HEK293T (cell line): ENCODE results near the gene EEF1B2.

ENCODE experiments used
- FOXM1 ChIP-seq: fragments of 450-650 bp; IDR thresholded peaks from 2 replicates; pipeline ENCODE4 v1.6.1; 2017; ENCODE audit warnings: mild to moderate bottlenecking, borderline replicate concordance
- LEF1 ChIP-seq: fragments of 450-650 bp; IDR thresholded peaks from 2 replicates; pipeline ENCODE4 v1.6.1; 2017; ENCODE audit warnings: mild to moderate bottlenecking, borderline replicate concordance
- SUZ12 ChIP-seq: fragments of 450-650 bp; IDR thresholded peaks from 2 replicates; pipeline ENCODE4 v1.6.1; 2016; ENCODE audit warnings: mild to moderate bottlenecking

DNA sequence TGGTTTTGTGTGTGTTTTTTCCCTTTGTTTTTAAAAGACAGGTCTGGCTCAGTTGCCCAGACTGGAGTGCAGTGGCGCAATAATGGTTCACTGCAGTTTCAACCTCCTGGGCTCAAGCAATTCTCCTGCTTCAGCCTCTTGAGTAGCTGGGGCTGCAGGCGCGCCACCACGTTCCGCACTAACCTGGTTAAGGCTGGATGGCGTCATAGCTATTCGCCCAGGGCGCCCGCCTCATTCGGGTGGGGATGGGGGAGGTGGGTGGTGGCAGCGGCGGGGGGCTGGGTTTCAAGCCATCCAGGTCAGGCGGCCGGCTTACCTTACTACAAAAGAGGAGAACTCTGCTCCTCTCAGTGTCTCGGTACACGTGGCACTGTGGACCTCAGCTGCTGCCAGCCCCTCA, 42.8 kb downstream of the EEF1B2 start:
- TF ChIP-seq LEF1: no peak
- no peak for TF ChIP-seq FOXM1
- TF ChIP-seq SUZ12: no peak
